ENCODE measurements around the gene GRID2. TPM values are rescaled to one million over a fixed set of nuclear protein-coding genes. Genes with fewer than 3 reads are reported as not detected.

Gene GRID2
- total and polyA plus RNA-seq, 2 of the 4 experiments (the other 2 are of a cell fraction) = under 0.01 TPM; not detected in 1

GRCh38 chr4:92658318-92658717 is 354.6 kb downstream of the GRID2 start:
- H3K4me2 ChIP-seq (ENCODE audit: low read depth, low read length) = no peak overlapping the region
- H2AFZ ChIP-seq (replicated peaks; ENCODE audit: low read length, poor library complexity) = no peak overlapping the region
- in situ Hi-C loops (cut with MboI; ENCODE audit: low sequenced_read_pairs) (no loop called here), intact Hi-C loops (cut with micrococcal nuclease) (no loop called here), dilution Hi-C loops (cut with HindIII; ENCODE audit: low sequenced_read_pairs, unreplicated experiment) (no loop called here)
- CTCF ChIA-PET = no interaction called here
- H2BK120ac ChIP-seq (ENCODE audit: low read depth, low read length) = no peak overlapping the region
- no peak overlapping the region for H2AK5ac ChIP-seq (ENCODE audit: low read depth, low read length)
- no TSS peak for BruUV-seq (replicated peaks)
- H3K56ac ChIP-seq (ENCODE audit: extremely low read depth, insufficient read depth, low read length) = no peak overlapping the region
- H3K18ac ChIP-seq (ENCODE audit: low read depth, low read length) = no peak overlapping the region
- TF ChIP-seq SMC3 (IDR thresholded peaks at IDR 0.05; ENCODE audit: low read depth, low read length) (no peak), RFX5 (IDR thresholded peaks at IDR 0.05; ENCODE audit: low read depth, low read length) (no peak), BHLHE40 (IDR thresholded peaks at IDR 0.05; ENCODE audit: low read depth, low read length) (no peak), ELK1 (IDR thresholded peaks at IDR 0.05; ENCODE audit: borderline replicate concordance, low read depth, low read length) (no peak), FOS (IDR thresholded peaks at IDR 0.05; ENCODE audit: low read depth, low read length) (no peak), CHD1 (IDR thresholded peaks at IDR 0.05; ENCODE audit: low read depth, low read length) (no peak), MXI1 (IDR thresholded peaks at IDR 0.05; ENCODE audit: borderline replicate concordance, low read depth, low read length) (no peak)
- no peak overlapping the region for H3K27ac ChIP-seq (ENCODE audit: insufficient read depth, low read length)
- no peaks in the 10 kb centered on the region for H3K27me3 ChIP-seq (ENCODE audit: control insufficient read depth, insufficient read depth, low read length)
- ATAC-seq (ENCODE audit: low read depth) (no peak), DNase-seq (no peak)
- no peak overlapping the region for H3K4ac ChIP-seq (ENCODE audit: low read depth, low read length)
- no CpG with 5 or more reads among the region's 2 CpGs for WGBS, 2 experiments (ENCODE audit: extremely low coverage in 2 of 2, insufficient read length in 1 of 2)
- H2AK9ac ChIP-seq (replicated peaks; ENCODE audit: low read depth, low read length, poor library complexity) = no peak overlapping the region
- H4K5ac ChIP-seq (ENCODE audit: low read depth, low read length) = no peak overlapping the region
- no peaks in the 10 kb centered on the region for H4K20me1 ChIP-seq (ENCODE audit: insufficient read depth, low read length)
- H3K23ac ChIP-seq (ENCODE audit: low read depth, low read length) = no peak overlapping the region
- H2BK5ac ChIP-seq (ENCODE audit: low read depth, low read length, poor library complexity, severe bottlenecking) = no peak overlapping the region
- H3K9ac ChIP-seq (ENCODE audit: low read depth, low read length) = no peak overlapping the region
- POLR2A ChIA-PET (ENCODE audit: unreplicated experiment) = no interaction called here
- no peaks in the 10 kb centered on the region for H3K36me3 ChIP-seq (ENCODE audit: control insufficient read depth, insufficient read depth, low read length)
- no peak overlapping the region for H4K8ac ChIP-seq (ENCODE audit: low read depth in 2 of 2, low read length in 2 of 2)
- no peaks in the 10 kb centered on the region for H3K79me1 ChIP-seq (ENCODE audit: low read depth in 1 of 2, low read length in 2 of 2)
- H3K4me1 ChIP-seq (ENCODE audit: control insufficient read depth, insufficient read depth, low read length) = no peaks in the 10 kb centered on the region
- no peak overlapping the region for H2BK20ac ChIP-seq (ENCODE audit: low read depth, low read length)
- H4K91ac ChIP-seq (ENCODE audit: insufficient read depth, low read depth, low read length) = no peak overlapping the region
- H2BK15ac ChIP-seq (ENCODE audit: low read depth, low read length) = no peak overlapping the region
- no peaks in the 10 kb centered on the region for H3K9me1 ChIP-seq (ENCODE audit: insufficient read depth, low read length)
- no peak overlapping the region for H3K4me3 ChIP-seq (ENCODE audit: insufficient read depth, low read depth, low read length)
- H3K14ac ChIP-seq (replicated peaks; ENCODE audit: low read depth, low read length) = no peak overlapping the region
- no peaks in the 10 kb centered on the region for H3K9me3 ChIP-seq (ENCODE audit: control insufficient read depth, insufficient read depth, low read length)
